Panc1 (cell line): ENCODE data around the gene ADORA2A. TPM values are rescaled to one million over a fixed set of nuclear protein-coding genes. Genes with fewer than 3 reads are reported as not detected.

ENCODE experiments used
- ATAC-seq: fragments of 200-7000 bp; cut with Tn5 transposase; 2 replicates; pipeline ENCODE4 v1.9.1; 2020; ENCODE audit warnings: mild to moderate bottlenecking, moderate library complexity
- BruUV-seq: library from RNA; stranded (reverse); fragments of 400-500 nt; replicated peaks from 2 replicates; lab custom pipeline; 2021; lab: Mats Ljungman, UMichigan
- CTCF ChIA-PET: fragments of 300-600 bp; sonication (Branson Sonifier 250); formaldehyde crosslinking; loops from one replicate; lab custom pipeline; 2022; ENCODE audit warnings: antibody characterized with exemption; lab: Charles Lee
- POLR2A ChIA-PET: fragments of 300-600 bp; sonication (Branson Sonifier 250); formaldehyde crosslinking; loops from one replicate; lab custom pipeline; 2022; ENCODE audit warnings: antibody characterized with exemption; lab: Charles Lee
- DNase-seq: peaks from one replicate; pipeline ENCODE4 v3.0.0-alpha.2; 2010; ENCODE audit warnings: low read depth, low spot score
- H3K27ac ChIP-seq: 2 replicates; pipeline ENCODE4 v1.5.1; 2011; ENCODE audit warnings: mild to moderate bottlenecking, low read length, inconsistent platforms
- H3K27me3 ChIP-seq: fragments of 200-500 bp; sonication (Bioruptor generic); 2 replicates; pipeline ENCODE4 v1.6.0; 2014; ENCODE audit warnings: low read length, inconsistent platforms; ENCODE audit not compliant: control insufficient read depth, insufficient read depth
- H3K36me3 ChIP-seq: fragments of 200-500 bp; sonication (Bioruptor generic); 2 replicates; pipeline ENCODE4 v1.5.1; 2014; ENCODE audit warnings: inconsistent platforms, mild to moderate bottlenecking, low read length, moderate library complexity; ENCODE audit not compliant: control insufficient read depth, insufficient read depth
- H3K4me1 ChIP-seq: 2 replicates; pipeline ENCODE4 v1.5.1; 2011; ENCODE audit warnings: inconsistent platforms, mild to moderate bottlenecking, low read length, moderate library complexity; ENCODE audit not compliant: control insufficient read depth, insufficient read depth
- H3K4me3 ChIP-seq, 2 experiments: 2 replicates each; pipeline ENCODE4 v1.5.1; 2011 to 2012; ENCODE audit warnings: low read depth in 2 of 2, low read length in 2 of 2, mild to moderate bottlenecking in 2 of 2, inconsistent platforms in 1 of 2, moderate library complexity in 1 of 2
- H3K9me3 ChIP-seq: fragments of 200-500 bp; sonication (Bioruptor generic); 2 replicates; pipeline ENCODE4 v1.5.1; 2014; ENCODE audit warnings: low read depth, mild to moderate bottlenecking, inconsistent platforms, low read length, moderate library complexity; ENCODE audit not compliant: control insufficient read depth, insufficient read depth
- POLR2AphosphoS5 ChIP-seq: IDR thresholded peaks from 2 replicates; pipeline ENCODE4 v1.6.1; 2012; ENCODE audit warnings: mild to moderate bottlenecking, low read depth, low read length, moderate library complexity
- REST ChIP-seq, 2 experiments: IDR thresholded peaks; 2 replicates each; pipeline ENCODE4 v1.6.1; 2011 to 2012; ENCODE audit warnings: low read depth in 2 of 2, control low read depth in 1 of 2, low read length in 1 of 2, mild to moderate bottlenecking in 1 of 2, moderate library complexity in 1 of 2; ENCODE audit not compliant: insufficient read depth in 1 of 2
- SIN3A ChIP-seq: IDR thresholded peaks from 2 replicates; pipeline ENCODE4 v1.6.1; 2012; ENCODE audit warnings: low read depth, mild to moderate bottlenecking, low read length, moderate library complexity, borderline replicate concordance; ENCODE audit not compliant: insufficient read depth
- TCF7L2 ChIP-seq: IDR thresholded peaks from 2 replicates; pipeline ENCODE4 v1.6.1; 2011; ENCODE audit warnings: mild to moderate bottlenecking, low read depth, low read length, inconsistent platforms
- in situ Hi-C: cut with HindIII; loops from 2 replicates; pipeline ENCODE4 v1.10.0; 2016; ENCODE audit warnings: low sequenced_read_pairs, low pct_unique_long_range_greater_than_20kb
- intact Hi-C: fragments of 100-400 bp; cut with micrococcal nuclease; formaldehyde crosslinking; loops from one replicate; pipeline ENCODE4 v1.10.0; 2022; ENCODE audit not compliant: unreplicated experiment
- total RNA-seq: library from RNA; stranded (reverse); gene quantifications from one replicate; pipeline ENCODE4 v1.2.1, GENCODE V29; 2021; ENCODE audit not compliant: unreplicated experiment
- TF ChIP-seq, protein P1 (sequence below): fragments of 450-650 bp; IDR thresholded peaks from 2 replicates; pipeline ENCODE4 v1.5.1; 2017; ENCODE audit warnings: mild to moderate bottlenecking

The ADORA2A gene
- total RNA-seq, 1 experiment from 2014 or later, result 11.5 TPM

GRCh38 chr22:24443668-24444067 is 16.3 kb downstream of the ADORA2A start:
- ATAC-seq, result no peak
- BruUV-seq, result no TSS peak
- CTCF ChIA-PET, result no interaction called here

DNA sequence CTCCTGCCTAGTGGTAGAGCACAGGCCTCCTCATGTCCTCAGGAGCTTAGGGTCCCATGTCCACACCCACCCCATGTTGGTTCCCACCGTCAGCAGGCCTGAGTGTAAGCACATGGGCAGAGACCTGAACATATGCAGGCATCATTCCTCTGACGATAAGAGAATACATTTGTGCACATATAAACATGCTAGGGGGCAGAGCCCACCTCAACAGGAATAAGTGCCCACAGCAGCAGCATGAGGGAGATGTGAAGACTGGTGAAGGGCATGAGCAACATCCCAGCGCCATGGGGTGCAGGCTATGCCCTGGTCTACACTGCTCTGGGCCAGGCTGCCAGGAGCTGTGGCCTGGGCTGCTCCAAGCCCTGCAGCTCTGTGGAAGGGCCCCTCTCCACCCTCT is 16.9 kb downstream of the ADORA2A start:
- Histone ChIP-seq H3K9me3 (no peaks in the 10 kb centered on the region), H3K4me3 (no peak overlapping the region), H3K4me1 (no peaks in the 10 kb centered on the region), H3K27me3 (no peaks in the 10 kb centered on the region), H3K36me3 (no peaks in the 10 kb centered on the region), H3K27ac (no peak overlapping the region)
- ATAC-seq, result no peak
- no TSS peak for BruUV-seq
- ChIA-PET CTCF (no interaction called here), POLR2A (no interaction called here)
- TF ChIP-seq SIN3A, result no peak
- TF ChIP-seq, protein P1, sequence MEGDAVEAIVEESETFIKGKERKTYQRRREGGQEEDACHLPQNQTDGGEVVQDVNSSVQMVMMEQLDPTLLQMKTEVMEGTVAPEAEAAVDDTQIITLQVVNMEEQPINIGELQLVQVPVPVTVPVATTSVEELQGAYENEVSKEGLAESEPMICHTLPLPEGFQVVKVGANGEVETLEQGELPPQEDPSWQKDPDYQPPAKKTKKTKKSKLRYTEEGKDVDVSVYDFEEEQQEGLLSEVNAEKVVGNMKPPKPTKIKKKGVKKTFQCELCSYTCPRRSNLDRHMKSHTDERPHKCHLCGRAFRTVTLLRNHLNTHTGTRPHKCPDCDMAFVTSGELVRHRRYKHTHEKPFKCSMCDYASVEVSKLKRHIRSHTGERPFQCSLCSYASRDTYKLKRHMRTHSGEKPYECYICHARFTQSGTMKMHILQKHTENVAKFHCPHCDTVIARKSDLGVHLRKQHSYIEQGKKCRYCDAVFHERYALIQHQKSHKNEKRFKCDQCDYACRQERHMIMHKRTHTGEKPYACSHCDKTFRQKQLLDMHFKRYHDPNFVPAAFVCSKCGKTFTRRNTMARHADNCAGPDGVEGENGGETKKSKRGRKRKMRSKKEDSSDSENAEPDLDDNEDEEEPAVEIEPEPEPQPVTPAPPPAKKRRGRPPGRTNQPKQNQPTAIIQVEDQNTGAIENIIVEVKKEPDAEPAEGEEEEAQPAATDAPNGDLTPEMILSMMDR, result no peak
- no peak for TF ChIP-seq TCF7L2
- no peak for TF ChIP-seq POLR2AphosphoS5
- TF ChIP-seq REST (IDR thresholded peaks at IDR 0.05; ENCODE audit: insufficient read depth in 1 of 2, low read depth in 2 of 2, low read length in 1 of 2), result no peak
- intact Hi-C loops, result no loop called here
- in situ Hi-C loops, result no loop called here
- no peak for DNase-seq

More at GRCh38 chr22:24443668-24444067, 16.3 kb downstream of the ADORA2A start:
- Histone ChIP-seq H3K27me3 (no peaks in the 10 kb centered on the region), H3K4me1 (no peaks in the 10 kb centered on the region), H3K9me3 (no peaks in the 10 kb centered on the region), H3K36me3 (no peaks in the 10 kb centered on the region), H3K27ac (no peak overlapping the region), H3K4me3 (no peak overlapping the region)
- in situ Hi-C loops, result no loop called here
- TF ChIP-seq, protein P1, result no peak
- TF ChIP-seq SIN3A (no peak), POLR2AphosphoS5 (no peak), TCF7L2 (no peak), REST (IDR thresholded peaks at IDR 0.05; ENCODE audit: insufficient read depth in 1 of 2, low read depth in 2 of 2, low read length in 1 of 2) (no peak)
- POLR2A ChIA-PET, result no interaction called here
- intact Hi-C loops, result no loop called here
- DNase-seq, result no peak
